H1 (cell line): Measurements from ENCODE around the gene BTNL2. TPM values are rescaled to one million over a fixed set of nuclear protein-coding genes. Genes with fewer than 3 reads are reported as not detected.

Experiments
- CBX5 ChIP-seq: fragments of 300-800, 300-1000 bp; sonication (generic); IDR thresholded peaks from 2 replicates; pipeline ENCODE4 v1.7.1; 2016; ENCODE audit warnings: antibody characterized with exemption, low read length, low read depth
- HDAC6 ChIP-seq: IDR thresholded peaks from one replicate; pipeline ENCODE4 v1.7.1; 2012; ENCODE audit warnings: low read depth, mild to moderate bottlenecking, inconsistent platforms, low read length, moderate library complexity
- NANOG ChIP-seq: IDR thresholded peaks from 2 replicates; pipeline ENCODE4 v1.6.1; 2011; ENCODE audit warnings: low read length, low read depth, mild to moderate bottlenecking, inconsistent platforms; ENCODE audit not compliant: insufficient read depth, poor library complexity, severe bottlenecking
- RFX5 ChIP-seq: IDR thresholded peaks from 2 replicates; pipeline ENCODE4 v1.6.1; 2011; ENCODE audit warnings: low read depth, low read length, improper control_type of control experiment, borderline replicate concordance
- SRF ChIP-seq: IDR thresholded peaks from 2 replicates; pipeline ENCODE4 v1.6.1; 2011; ENCODE audit warnings: mild to moderate bottlenecking, low read depth, low read length, moderate library complexity
- TCF12 ChIP-seq: IDR thresholded peaks from 2 replicates; pipeline ENCODE4 v1.6.1; 2011; ENCODE audit warnings: low read depth, mild to moderate bottlenecking, low read length
- polyA plus RNA-seq, 7 experiments: library from polyadenylated mRNA; depleted of rRNA in 3 of 7; stranded (reverse) in 5 of 7; unstranded in 2 of 7; fragments of >200 nt in 5 of 7; fragments of 200-250 nt in 2 of 7; gene quantifications; 1 replicate in 5 of 7; 2 replicates in 1 of 7; 4 replicates in 1 of 7; pipeline versions ENCODE4 v1.2.1 to v1.2.3, GENCODE V29; 2011 to 2013; ENCODE audit warnings: missing spikeins in 2 of 7, mixed read lengths in 2 of 7
- total RNA-seq: library from RNA; stranded (reverse); fragmentation: NEBNext Ultra II Directional; extraction: Animal tissue kit (Norgen Biotek cat#: 25700); gene quantifications from 2 replicates; pipeline ENCODE4 v1.2.1, GENCODE V29; 2021
- TF ChIP-seq, protein P1 (sequence below): IDR thresholded peaks from 2 replicates; pipeline ENCODE4 v1.6.1; 2011; ENCODE audit warnings: low read depth, mild to moderate bottlenecking, low read length; ENCODE audit not compliant: insufficient read depth
- TF ChIP-seq, protein P2 (sequence below): IDR thresholded peaks from 2 replicates; pipeline ENCODE4 v1.6.1; 2012; ENCODE audit warnings: low read length, inconsistent platforms

Gene BTNL2
- total and polyA plus RNA-seq, 2 of the 8 experiments (the other 6 are each of a cell fraction or from before 2014, with no cell fraction given): not detected

DNA sequence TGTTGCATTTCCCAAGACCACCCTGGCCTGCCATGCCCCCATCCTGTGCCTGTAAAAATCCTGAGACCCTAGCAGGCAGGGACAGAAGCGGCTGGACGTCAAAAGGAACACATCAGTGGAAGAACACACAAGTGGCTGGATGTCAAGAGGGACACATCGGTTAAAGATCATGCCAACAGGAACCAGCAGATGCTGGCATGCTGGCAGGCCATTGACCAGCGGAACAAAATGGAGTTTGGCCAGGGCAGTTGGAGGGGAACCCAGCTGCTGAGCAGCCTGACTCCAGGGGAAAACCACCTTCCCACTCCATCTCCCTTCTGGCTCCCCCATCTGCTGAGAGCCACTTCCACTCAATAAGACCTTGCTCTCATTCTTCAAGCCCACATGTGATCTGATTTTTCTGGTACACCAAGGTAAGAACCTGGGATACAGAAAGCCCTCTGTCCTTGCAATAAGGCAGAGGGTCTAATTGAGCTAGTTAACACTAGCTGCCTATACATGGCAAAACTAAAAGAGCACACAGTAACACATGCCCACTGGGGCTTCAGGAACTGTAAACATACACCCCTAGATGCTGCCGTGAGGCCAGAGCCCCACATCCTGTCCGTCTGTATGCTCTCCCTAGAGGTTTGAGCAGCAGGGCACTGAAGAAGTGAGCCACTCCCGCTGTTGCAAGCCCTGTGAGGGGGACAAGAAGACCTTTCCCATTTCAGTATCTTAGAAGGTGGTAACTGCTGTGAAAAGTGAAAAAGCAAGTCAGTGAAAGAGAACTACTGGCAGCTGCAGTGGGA lies 31.0 kb downstream of the BTNL2 start (continued):
- TF ChIP-seq, protein P1, sequence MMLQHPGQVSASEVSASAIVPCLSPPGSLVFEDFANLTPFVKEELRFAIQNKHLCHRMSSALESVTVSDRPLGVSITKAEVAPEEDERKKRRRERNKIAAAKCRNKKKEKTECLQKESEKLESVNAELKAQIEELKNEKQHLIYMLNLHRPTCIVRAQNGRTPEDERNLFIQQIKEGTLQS: no peak
- TF ChIP-seq, protein P2, sequence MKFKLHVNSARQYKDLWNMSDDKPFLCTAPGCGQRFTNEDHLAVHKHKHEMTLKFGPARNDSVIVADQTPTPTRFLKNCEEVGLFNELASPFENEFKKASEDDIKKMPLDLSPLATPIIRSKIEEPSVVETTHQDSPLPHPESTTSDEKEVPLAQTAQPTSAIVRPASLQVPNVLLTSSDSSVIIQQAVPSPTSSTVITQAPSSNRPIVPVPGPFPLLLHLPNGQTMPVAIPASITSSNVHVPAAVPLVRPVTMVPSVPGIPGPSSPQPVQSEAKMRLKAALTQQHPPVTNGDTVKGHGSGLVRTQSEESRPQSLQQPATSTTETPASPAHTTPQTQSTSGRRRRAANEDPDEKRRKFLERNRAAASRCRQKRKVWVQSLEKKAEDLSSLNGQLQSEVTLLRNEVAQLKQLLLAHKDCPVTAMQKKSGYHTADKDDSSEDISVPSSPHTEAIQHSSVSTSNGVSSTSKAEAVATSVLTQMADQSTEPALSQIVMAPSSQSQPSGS: no peak
- TF ChIP-seq RFX5 (no peak), SRF (no peak), NANOG (no peak), HDAC6 (no peak), TCF12 (no peak), CBX5 (no peak)
